Astrocyte (in vitro differentiated cells and primary cell): ENCODE data around the gene MCHR1. TPM values are rescaled to one million over a fixed set of nuclear protein-coding genes. Genes with fewer than 3 reads are reported as not detected.
A peak's percentile ranks its signal among the peaks of the same experiment; 100 is the strongest.

Experiments
- DNase-seq: peaks from one replicate; pipeline ENCODE4 v3.0.0-alpha.2; 2010; ENCODE audit warnings: low read depth
- FAIRE-seq: peaks from 2 replicates; lab custom pipeline; 2011; peaks lifted over from hg19 to GRCh38; lab: Jason Lieb, UNC
- H2AFZ ChIP-seq: 2 replicates; pipeline ENCODE4 v1.6.0; 2012; ENCODE audit warnings: low read depth, low read length, inconsistent platforms
- H3K27ac ChIP-seq: 2 replicates; pipeline ENCODE4 v1.5.1; 2011; ENCODE audit warnings: low read depth, low read length, inconsistent platforms
- H3K27me3 ChIP-seq: 2 replicates; pipeline ENCODE4 v1.6.0; 2011; ENCODE audit warnings: low read length, inconsistent platforms; ENCODE audit not compliant: insufficient read depth
- H3K36me3 ChIP-seq: 2 replicates; pipeline ENCODE4 v1.5.1; 2011; ENCODE audit warnings: low read length, inconsistent platforms; ENCODE audit not compliant: insufficient read depth
- H3K4me1 ChIP-seq: 2 replicates; pipeline ENCODE4 v1.5.1; 2011; ENCODE audit warnings: low read length, inconsistent platforms; ENCODE audit not compliant: insufficient read depth
- H3K4me2 ChIP-seq: 2 replicates; pipeline ENCODE4 v1.6.0; 2012; ENCODE audit warnings: low read length, inconsistent platforms
- H3K4me3 ChIP-seq: 2 replicates; pipeline ENCODE4 v1.5.1; 2011; ENCODE audit warnings: low read depth, mild to moderate bottlenecking, low read length, inconsistent platforms; ENCODE audit not compliant: insufficient read depth
- H3K79me2 ChIP-seq: 2 replicates; pipeline ENCODE4 v1.6.0; 2012; ENCODE audit warnings: mild to moderate bottlenecking, low read length, inconsistent platforms; ENCODE audit not compliant: insufficient read depth
- H3K9ac ChIP-seq: 2 replicates; pipeline ENCODE4 v1.6.0; 2012; ENCODE audit warnings: mild to moderate bottlenecking, low read length, inconsistent platforms
- H3K9me3 ChIP-seq: 2 replicates; pipeline ENCODE4 v1.5.1; 2012; ENCODE audit warnings: low read depth, mild to moderate bottlenecking, low read length, inconsistent platforms; ENCODE audit not compliant: insufficient read depth
- H4K20me1 ChIP-seq: 2 replicates; pipeline ENCODE4 v1.6.0; 2012; ENCODE audit warnings: low read length, inconsistent platforms; ENCODE audit not compliant: insufficient read depth
- H3K27ac Mint-ChIP-seq: one replicate; pipeline ENCODE4 v1.8.0; 2021; ENCODE audit warnings: mild to moderate bottlenecking, mixed read lengths; ENCODE audit not compliant: unreplicated experiment
- H3K27me3 Mint-ChIP-seq: one replicate; pipeline ENCODE4 v1.8.0; 2021; ENCODE audit warnings: low read depth, mixed read lengths; ENCODE audit not compliant: unreplicated experiment
- H3K36me3 Mint-ChIP-seq: one replicate; pipeline ENCODE4 v1.8.0; 2021; ENCODE audit warnings: low read depth, mixed read lengths; ENCODE audit not compliant: unreplicated experiment
- H3K4me1 Mint-ChIP-seq: one replicate; pipeline ENCODE4 v1.8.0; 2021; ENCODE audit warnings: low read depth, mixed read lengths; ENCODE audit not compliant: unreplicated experiment
- H3K4me3 Mint-ChIP-seq: one replicate; pipeline ENCODE4 v1.8.0; 2021; ENCODE audit warnings: mild to moderate bottlenecking, moderate library complexity, mixed read lengths; ENCODE audit not compliant: unreplicated experiment
- H3K9me3 Mint-ChIP-seq: one replicate; pipeline ENCODE4 v1.8.0; 2021; ENCODE audit warnings: mild to moderate bottlenecking, mixed read lengths; ENCODE audit not compliant: unreplicated experiment
- EZH2 ChIP-seq: IDR thresholded peaks from 2 replicates; pipeline ENCODE4 v1.6.1; 2012; ENCODE audit warnings: mild to moderate bottlenecking, low read length, inconsistent platforms; ENCODE audit not compliant: insufficient read depth
- total RNA-seq: library from RNA; stranded (reverse); gene quantifications from 2 replicates; pipeline ENCODE4 v1.2.1, GENCODE V29; 2021
- TF ChIP-seq, protein P1 (sequence below): IDR thresholded peaks from 2 replicates; pipeline ENCODE4 v1.5.1; 2011; ENCODE audit warnings: low read depth, mild to moderate bottlenecking, inconsistent platforms, low read length, moderate library complexity; ENCODE audit not compliant: insufficient read depth

MCHR1 gene
- total RNA-seq, 1 donor from 2014 or later = 1.8 TPM

DNA sequence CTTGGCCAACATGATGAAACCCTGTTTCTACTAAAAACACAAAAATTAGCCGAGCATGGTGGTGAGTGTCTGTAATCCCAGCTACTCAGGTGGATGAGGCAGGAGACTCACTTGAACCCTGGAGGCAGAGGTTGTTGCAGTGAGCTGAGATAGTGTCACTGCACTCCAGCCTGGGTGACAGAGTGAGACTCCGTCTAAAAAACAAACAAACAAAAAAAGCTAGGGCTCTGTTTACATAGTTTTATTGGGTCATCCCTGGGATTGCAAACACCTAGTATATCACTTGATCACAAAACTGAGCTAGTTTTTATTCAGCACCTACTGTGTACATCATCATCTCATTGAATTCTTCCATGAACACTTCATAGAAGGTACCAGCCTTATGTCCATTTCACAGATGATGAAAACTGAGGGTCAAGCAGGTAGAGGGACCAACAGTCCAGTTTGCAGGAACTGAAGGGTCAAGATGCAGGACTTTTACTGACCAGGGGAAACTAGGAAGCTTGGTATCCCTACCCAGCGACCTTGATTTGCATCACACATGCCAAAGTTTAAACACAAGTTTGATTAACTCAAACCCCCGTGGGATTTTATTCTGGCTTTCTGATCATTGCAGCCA lies 33.6 kb upstream of the MCHR1 start:
- peaks cover 6% of the 10 kb centered on the region for H3K4me1 ChIP-seq
- no peaks in the 10 kb centered on the region for H3K9me3 Mint-ChIP-seq
- H4K20me1 ChIP-seq = no peaks in the 10 kb centered on the region
- H3K9me3 ChIP-seq = no peaks in the 10 kb centered on the region
- TF ChIP-seq, protein P1, sequence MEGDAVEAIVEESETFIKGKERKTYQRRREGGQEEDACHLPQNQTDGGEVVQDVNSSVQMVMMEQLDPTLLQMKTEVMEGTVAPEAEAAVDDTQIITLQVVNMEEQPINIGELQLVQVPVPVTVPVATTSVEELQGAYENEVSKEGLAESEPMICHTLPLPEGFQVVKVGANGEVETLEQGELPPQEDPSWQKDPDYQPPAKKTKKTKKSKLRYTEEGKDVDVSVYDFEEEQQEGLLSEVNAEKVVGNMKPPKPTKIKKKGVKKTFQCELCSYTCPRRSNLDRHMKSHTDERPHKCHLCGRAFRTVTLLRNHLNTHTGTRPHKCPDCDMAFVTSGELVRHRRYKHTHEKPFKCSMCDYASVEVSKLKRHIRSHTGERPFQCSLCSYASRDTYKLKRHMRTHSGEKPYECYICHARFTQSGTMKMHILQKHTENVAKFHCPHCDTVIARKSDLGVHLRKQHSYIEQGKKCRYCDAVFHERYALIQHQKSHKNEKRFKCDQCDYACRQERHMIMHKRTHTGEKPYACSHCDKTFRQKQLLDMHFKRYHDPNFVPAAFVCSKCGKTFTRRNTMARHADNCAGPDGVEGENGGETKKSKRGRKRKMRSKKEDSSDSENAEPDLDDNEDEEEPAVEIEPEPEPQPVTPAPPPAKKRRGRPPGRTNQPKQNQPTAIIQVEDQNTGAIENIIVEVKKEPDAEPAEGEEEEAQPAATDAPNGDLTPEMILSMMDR = no peak
- no peak for TF ChIP-seq EZH2
- H3K36me3 Mint-ChIP-seq = no peaks in the 10 kb centered on the region
- no peaks in the 10 kb centered on the region for H3K27me3 Mint-ChIP-seq
- peaks cover 9% of the 10 kb centered on the region for H3K4me1 Mint-ChIP-seq
- peak overlapping the region; percentile 8 for H2AFZ ChIP-seq
- FAIRE-seq (no peak), DNase-seq (no peak)
- H3K4me2 ChIP-seq = peak overlapping the region; percentile 76
- H3K27me3 ChIP-seq = no peaks in the 10 kb centered on the region
- H3K4me3 Mint-ChIP-seq = no peak overlapping the region
- peak overlapping the region; percentile 71 for H3K9ac ChIP-seq
- no peaks in the 10 kb centered on the region for H3K79me2 ChIP-seq
- no peaks in the 10 kb centered on the region for H3K36me3 ChIP-seq
- no peak overlapping the region for H3K27ac ChIP-seq
- H3K4me3 ChIP-seq = no peak overlapping the region
- H3K27ac Mint-ChIP-seq = no peak overlapping the region

DNA sequence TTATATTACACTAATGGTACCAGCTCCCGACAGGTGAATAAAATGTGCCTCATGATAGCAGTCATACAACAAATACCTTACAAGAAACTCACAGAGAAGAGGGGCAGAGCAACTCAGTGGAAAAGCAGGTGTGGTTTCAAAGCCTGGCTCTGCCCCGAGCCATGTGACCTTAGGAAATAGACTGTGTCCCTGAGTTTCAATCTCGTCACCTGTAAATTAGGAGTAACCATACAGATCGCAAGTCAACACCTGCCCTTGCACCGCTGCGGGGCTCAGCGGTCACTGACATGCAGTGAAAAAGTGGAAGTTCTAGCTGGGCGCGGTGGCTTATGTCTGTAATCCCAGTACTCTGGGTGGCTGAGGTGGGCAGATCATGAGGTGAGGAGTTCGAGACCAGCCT lies 30.9 kb upstream of the MCHR1 start:
- H3K27ac Mint-ChIP-seq = no peak overlapping the region
- H3K9ac ChIP-seq = no peak overlapping the region
- no peaks in the 10 kb centered on the region for H4K20me1 ChIP-seq
- H3K4me3 Mint-ChIP-seq = no peak overlapping the region
- H3K9me3 ChIP-seq = no peaks in the 10 kb centered on the region
- H3K4me1 ChIP-seq = peaks cover 19% of the 10 kb centered on the region
- no peaks in the 10 kb centered on the region for H3K27me3 Mint-ChIP-seq
- H3K79me2 ChIP-seq = no peaks in the 10 kb centered on the region
- H3K27me3 ChIP-seq = no peaks in the 10 kb centered on the region
- no peaks in the 10 kb centered on the region for H3K36me3 ChIP-seq
- no peak overlapping the region for H3K4me2 ChIP-seq
- no peak for FAIRE-seq
- peaks cover 18% of the 10 kb centered on the region for H3K4me1 Mint-ChIP-seq
- DNase-seq = no peak
- no peak overlapping the region for H2AFZ ChIP-seq
- TF ChIP-seq, protein P1 = no peak
- no peak for TF ChIP-seq EZH2
- H3K4me3 ChIP-seq = no peak overlapping the region
- no peaks in the 10 kb centered on the region for H3K9me3 Mint-ChIP-seq
- H3K27ac ChIP-seq = no peak overlapping the region
- no peaks in the 10 kb centered on the region for H3K36me3 Mint-ChIP-seq

DNA sequence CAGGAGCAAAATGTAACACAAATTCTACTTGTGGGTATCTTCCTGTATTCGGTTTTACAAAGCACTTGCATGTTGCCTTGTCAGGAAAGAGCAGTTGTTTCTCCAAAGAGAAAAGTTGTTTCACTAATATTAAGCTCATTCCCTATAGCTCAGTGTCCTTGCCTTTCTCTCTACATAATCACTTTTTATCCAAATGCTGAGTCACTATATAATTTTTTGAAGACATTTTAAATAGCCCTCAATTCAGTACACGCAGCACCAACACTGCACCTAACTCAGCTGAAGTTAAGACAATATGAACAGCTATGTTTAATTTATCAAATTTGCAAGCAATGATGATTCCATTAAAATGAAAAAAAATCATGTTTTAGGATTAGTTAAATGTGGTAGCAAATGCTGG lies 28.2 kb upstream of the MCHR1 start:
- Mint-ChIP-seq H3K4me3 (no peak overlapping the region), H3K9me3 (no peaks in the 10 kb centered on the region), H3K4me1 (peaks cover 22% of the 10 kb centered on the region), H3K27ac (peak overlapping the region; percentile 79), H3K27me3 (no peaks in the 10 kb centered on the region), H3K36me3 (no peaks in the 10 kb centered on the region)
- FAIRE-seq = no peak
- Histone ChIP-seq H3K4me2 (peak overlapping the region; percentile 84), H3K27me3 (no peaks in the 10 kb centered on the region), H3K4me1 (peaks cover 26% of the 10 kb centered on the region), H2AFZ (peak overlapping the region; percentile 44), H3K4me3 (peak overlapping the region; percentile 66), H3K27ac (peak overlapping the region; percentile 100), H3K9me3 (no peaks in the 10 kb centered on the region), H4K20me1 (no peaks in the 10 kb centered on the region), H3K9ac (peak overlapping the region; percentile 94), H3K36me3 (no peaks in the 10 kb centered on the region), H3K79me2 (no peaks in the 10 kb centered on the region)
- TF ChIP-seq, protein P1 = no peak
- TF ChIP-seq EZH2 = no peak
- no peak for DNase-seq
